Measurements from ENCODE around the gene ATP9A. TPM values are rescaled to one million over a fixed set of nuclear protein-coding genes. Genes with fewer than 3 reads are reported as not detected.

The ATP9A gene
- polyA plus RNA-seq, 3 donors: 0.04 TPM; not detected in 2

- Histone ChIP-seq H3K27ac (ENCODE audit: low read depth in 1 of 2, low read length in 2 of 2) (no peak overlapping the region), H2AFZ (ENCODE audit: insufficient read depth, low read depth, low read length, poor library complexity, severe bottlenecking) (no peak overlapping the region), H3K4me3 (replicated peaks in 1 of 3; ENCODE audit: low read depth in 2 of 3, low read length in 3 of 3) (no peak overlapping the region), H4K20me1 (ENCODE audit: insufficient read depth, low read length) (no peaks in the 10 kb centered on the region), H3K4me1 (ENCODE audit: control insufficient read depth in 1 of 2, insufficient read depth in 2 of 2, low read length in 2 of 2) (no peaks in the 10 kb centered on the region), H3K36me3 (replicated peaks in 1 of 2; ENCODE audit: control insufficient read depth in 1 of 2, insufficient read depth in 2 of 2, low read length in 2 of 2) (no peaks in the 10 kb centered on the region), H3K9me3 (replicated peaks in 1 of 2; ENCODE audit: control insufficient read depth in 1 of 2, insufficient read depth in 1 of 2, low read length in 2 of 2) (no peaks in the 10 kb centered on the region), H3K4me2 (replicated peaks; ENCODE audit: extremely low read depth, low read length, poor library complexity, severe bottlenecking) (no peak overlapping the region), H3K79me2 (ENCODE audit: insufficient read depth, low read length) (no peaks in the 10 kb centered on the region), H3K27me3 (ENCODE audit: control insufficient read depth in 2 of 2, insufficient read depth in 2 of 2, low read length in 2 of 2) (no peaks in the 10 kb centered on the region), H3K9ac (ENCODE audit: insufficient read depth, low read length, poor library complexity, severe bottlenecking) (no peak overlapping the region)
- Mint-ChIP-seq H3K27ac (no peak overlapping the region), H3K9me3 (no peaks in the 10 kb centered on the region), H3K36me3 (no peaks in the 10 kb centered on the region), H3K4me3 (no peak overlapping the region), H3K27me3 (ENCODE audit: low read depth in 3 of 3) (peaks cover 3 to 6% (median 4%) of the 10 kb centered on the region in 3 donors), H3K4me1 (no peaks in the 10 kb centered on the region)
- TF ChIP-seq CTCF (IDR thresholded peaks at IDR 0.05): no peak
- intact Hi-C loops (cut with micrococcal nuclease): no loop called here
- WGBS (ENCODE audit: insufficient coverage): no CpG with 5 or more reads among the region's 8 CpGs
- DNase-seq: no peak
Observed at GRCh38 chr20:51610111-51610510, 158.1 kb downstream of the ATP9A start.

- H3K27me3 ChIP-seq (ENCODE audit: control insufficient read depth in 2 of 2, insufficient read depth in 2 of 2, low read length in 2 of 2): no peaks in the 10 kb centered on the region
- 99% methylated on average over 8 of the region's 9 CpGs for WGBS (ENCODE audit: insufficient coverage)
- no peak overlapping the region for H3K4me3 ChIP-seq (replicated peaks in 1 of 3; ENCODE audit: low read depth in 2 of 3, low read length in 3 of 3)
- no peak for DNase-seq
- Mint-ChIP-seq H3K27me3 (ENCODE audit: low read depth in 3 of 3) (peaks cover 2 to 6% (median 4%) of the 10 kb centered on the region in 3 donors), H3K4me1 (no peaks in the 10 kb centered on the region), H3K36me3 (no peaks in the 10 kb centered on the region), H3K9me3 (no peaks in the 10 kb centered on the region), H3K27ac (no peak overlapping the region), H3K4me3 (no peak overlapping the region)
- no peaks in the 10 kb centered on the region for H3K4me1 ChIP-seq (ENCODE audit: control insufficient read depth in 1 of 2, insufficient read depth in 2 of 2, low read length in 2 of 2)
- no peak for TF ChIP-seq CTCF (IDR thresholded peaks at IDR 0.05)
- no peak overlapping the region for H3K4me2 ChIP-seq (replicated peaks; ENCODE audit: extremely low read depth, low read length, poor library complexity, severe bottlenecking)
- H3K9ac ChIP-seq (ENCODE audit: insufficient read depth, low read length, poor library complexity, severe bottlenecking): no peak overlapping the region
- no peaks in the 10 kb centered on the region for H3K79me2 ChIP-seq (ENCODE audit: insufficient read depth, low read length)
- no peaks in the 10 kb centered on the region for H4K20me1 ChIP-seq (ENCODE audit: insufficient read depth, low read length)
- no peaks in the 10 kb centered on the region for H3K9me3 ChIP-seq (replicated peaks in 1 of 2; ENCODE audit: control insufficient read depth in 1 of 2, insufficient read depth in 1 of 2, low read length in 2 of 2)
- H2AFZ ChIP-seq (ENCODE audit: insufficient read depth, low read depth, low read length, poor library complexity, severe bottlenecking): no peak overlapping the region
- no peak overlapping the region for H3K27ac ChIP-seq (ENCODE audit: low read depth in 1 of 2, low read length in 2 of 2)
- H3K36me3 ChIP-seq (replicated peaks in 1 of 2; ENCODE audit: control insufficient read depth in 1 of 2, insufficient read depth in 2 of 2, low read length in 2 of 2): no peaks in the 10 kb centered on the region
- intact Hi-C loops (cut with micrococcal nuclease): no loop called here
Observed at GRCh38 chr20:51609251-51609650, 158.9 kb downstream of the ATP9A start.
